Measurements from ENCODE around the gene LRRK1. TPM values are rescaled to one million over a fixed set of nuclear protein-coding genes. Genes with fewer than 3 reads are reported as not detected.

LRRK1 gene
- total RNA-seq, 1 experiment from 2014 or later, result 7.6 TPM

GRCh38 chr15:101099183-101099582 lies 180.0 kb downstream of the LRRK1 start:
- peaks cover 22% of the 10 kb centered on the region for H3K9me3 Mint-ChIP-seq
- H3K27me3 Mint-ChIP-seq (ENCODE audit: low read depth), result peaks cover 2% of the 10 kb centered on the region; the same call in 1 of the 2 replicates
- H3K27ac Mint-ChIP-seq, result no peak overlapping the region
- DNase-seq (ENCODE audit: low spot score) (no peak), ATAC-seq (no peak)
- H3K4me3 Mint-ChIP-seq, result no peak overlapping the region
- peaks cover 9% of the 10 kb centered on the region; the same call in 1 of the 2 replicates for H3K36me3 Mint-ChIP-seq
- ChIA-PET CTCF (no interaction called here), POLR2A (no interaction called here)
- TF ChIP-seq NR3C1 (CRISPR knock-in tag; conservative IDR thresholded peaks at IDR 0.05; ENCODE audit: low read depth) (no peak), EMX1 (CRISPR knock-in tag; IDR thresholded peaks at IDR 0.05) (no peak), PRRX2 (CRISPR knock-in tag; IDR thresholded peaks at IDR 0.05) (no peak), ATF3 (CRISPR knock-in tag; conservative IDR thresholded peaks at IDR 0.05) (no peak), ZNF138 (CRISPR knock-in tag; conservative IDR thresholded peaks at IDR 0.05) (no peak), TP53 (CRISPR knock-in tag; IDR thresholded peaks at IDR 0.05) (no peak), FOXK1 (CRISPR knock-in tag; IDR thresholded peaks at IDR 0.05) (no peak), FOXP1 (CRISPR knock-in tag; IDR thresholded peaks at IDR 0.05; ENCODE audit: borderline replicate concordance) (no peak), ZNF219 (CRISPR knock-in tag; IDR thresholded peaks at IDR 0.05; ENCODE audit: borderline replicate concordance) (no peak), ZNF232 (CRISPR knock-in tag; IDR thresholded peaks at IDR 0.05) (no peak), ZNF423 (CRISPR knock-in tag; IDR thresholded peaks at IDR 0.05) (no peak), IRF2 (CRISPR knock-in tag; IDR thresholded peaks at IDR 0.05; ENCODE audit: borderline replicate concordance, low read depth) (no peak), NFYB (CRISPR knock-in tag; conservative IDR thresholded peaks at IDR 0.05; ENCODE audit: low read depth) (no peak), SP1 (CRISPR knock-in tag; conservative IDR thresholded peaks at IDR 0.05) (no peak), NFATC4 (CRISPR knock-in tag; IDR thresholded peaks at IDR 0.05) (no peak)
- TF ChIP-seq, protein P1, sequence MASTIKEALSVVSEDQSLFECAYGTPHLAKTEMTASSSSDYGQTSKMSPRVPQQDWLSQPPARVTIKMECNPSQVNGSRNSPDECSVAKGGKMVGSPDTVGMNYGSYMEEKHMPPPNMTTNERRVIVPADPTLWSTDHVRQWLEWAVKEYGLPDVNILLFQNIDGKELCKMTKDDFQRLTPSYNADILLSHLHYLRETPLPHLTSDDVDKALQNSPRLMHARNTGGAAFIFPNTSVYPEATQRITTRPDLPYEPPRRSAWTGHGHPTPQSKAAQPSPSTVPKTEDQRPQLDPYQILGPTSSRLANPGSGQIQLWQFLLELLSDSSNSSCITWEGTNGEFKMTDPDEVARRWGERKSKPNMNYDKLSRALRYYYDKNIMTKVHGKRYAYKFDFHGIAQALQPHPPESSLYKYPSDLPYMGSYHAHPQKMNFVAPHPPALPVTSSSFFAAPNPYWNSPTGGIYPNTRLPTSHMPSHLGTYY (CRISPR knock-in tag; IDR thresholded peaks at IDR 0.05), result no peak
- TF ChIP-seq, protein P2, sequence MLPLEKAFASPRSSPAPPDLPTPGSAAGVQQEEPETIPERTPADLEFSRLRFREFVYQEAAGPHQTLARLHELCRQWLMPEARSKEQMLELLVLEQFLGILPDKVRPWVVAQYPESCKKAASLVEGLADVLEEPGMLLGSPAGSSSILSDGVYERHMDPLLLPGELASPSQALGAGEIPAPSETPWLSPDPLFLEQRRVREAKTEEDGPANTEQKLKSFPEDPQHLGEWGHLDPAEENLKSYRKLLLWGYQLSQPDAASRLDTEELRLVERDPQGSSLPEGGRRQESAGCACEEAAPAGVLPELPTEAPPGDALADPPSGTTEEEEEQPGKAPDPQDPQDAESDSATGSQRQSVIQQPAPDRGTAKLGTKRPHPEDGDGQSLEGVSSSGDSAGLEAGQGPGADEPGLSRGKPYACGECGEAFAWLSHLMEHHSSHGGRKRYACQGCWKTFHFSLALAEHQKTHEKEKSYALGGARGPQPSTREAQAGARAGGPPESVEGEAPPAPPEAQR (CRISPR knock-in tag; IDR thresholded peaks at IDR 0.05), result no peak
- H3K4me1 Mint-ChIP-seq, result no peaks in the 10 kb centered on the region

GRCh38 chr15:101100118-101100517 lies 181.0 kb downstream of the LRRK1 start:
- ATAC-seq (no peak), DNase-seq (ENCODE audit: low spot score) (no peak)
- Mint-ChIP-seq H3K9me3 (peaks cover 18% of the 10 kb centered on the region), H3K36me3 (peaks cover 9% of the 10 kb centered on the region; the same call in 1 of the 2 replicates), H3K4me1 (peaks cover 2% of the 10 kb centered on the region), H3K4me3 (no peak overlapping the region), H3K27me3 (ENCODE audit: low read depth) (peaks cover 2% of the 10 kb centered on the region; the same call in 1 of the 2 replicates), H3K27ac (no peak overlapping the region)
- POLR2A ChIA-PET, result no interaction called here
- CTCF ChIA-PET, result interaction anchor here (0.8 to 1.7 kb wide), 7 partner anchors 12 to 170 kb away, joined by 3 to 7 read pairs (median 4); no protein-coding TSS in a partner anchor
- TF ChIP-seq ZNF219 (CRISPR knock-in tag; IDR thresholded peaks at IDR 0.05; ENCODE audit: borderline replicate concordance) (no peak), ZNF396 (CRISPR knock-in tag; IDR thresholded peaks at IDR 0.05; ENCODE audit: borderline replicate concordance) (no peak)

DNA sequence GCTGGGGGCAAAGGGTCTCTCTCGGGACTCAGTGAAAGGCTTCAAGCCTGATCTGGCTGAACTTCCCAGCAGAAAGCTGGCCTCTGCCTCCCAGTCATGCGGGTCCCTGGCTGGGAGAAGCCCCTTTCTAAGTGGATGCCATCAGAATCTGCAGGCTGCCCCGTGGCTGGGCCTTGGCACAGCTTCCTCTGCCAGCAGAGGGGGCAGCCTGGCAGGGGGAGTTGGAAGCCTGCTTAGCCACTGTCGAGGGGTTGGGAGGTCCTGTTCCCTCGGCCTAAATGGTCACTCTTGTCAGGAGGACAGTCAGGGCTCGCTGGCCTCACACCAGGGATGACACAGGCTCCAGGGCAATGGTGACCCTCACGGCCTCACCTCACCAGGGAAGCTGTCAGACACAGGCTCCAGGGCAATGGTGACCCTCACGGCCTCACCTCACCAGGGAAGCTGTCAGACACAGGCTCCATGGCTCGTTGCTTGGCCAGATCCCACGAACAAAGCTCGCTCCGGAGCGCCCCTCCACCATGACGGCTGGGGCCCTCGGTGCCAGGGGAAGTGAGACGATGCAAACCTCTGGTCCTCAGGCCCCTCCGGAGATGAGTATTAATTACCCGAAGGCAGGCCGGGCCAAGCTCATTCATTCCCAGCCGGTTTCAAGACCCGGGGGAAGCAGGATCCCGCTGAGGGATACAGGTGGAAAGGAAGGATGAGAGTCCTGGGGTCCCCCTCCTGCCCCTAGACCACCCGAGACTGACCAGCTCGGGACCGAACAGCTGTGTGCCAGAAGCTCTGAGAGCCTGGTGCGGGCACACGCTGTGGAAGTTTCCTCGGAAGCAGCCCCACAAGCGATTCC lies 181.7 kb downstream of the LRRK1 start:
- peaks cover 2% of the 10 kb centered on the region; the same call in 1 of the 2 replicates for H3K27me3 Mint-ChIP-seq (ENCODE audit: low read depth)
- ChIA-PET POLR2A (no interaction called here), CTCF (interaction anchor here (0.8 to 1.9 kb wide), 10 partner anchors 10 to 169 kb away, joined by 3 to 7 read pairs (median 4); no protein-coding TSS in a partner anchor)
- ATAC-seq (no peak), DNase-seq (ENCODE audit: low spot score) (no peak)
- peaks cover 9% of the 10 kb centered on the region for H3K4me1 Mint-ChIP-seq
- H3K36me3 Mint-ChIP-seq, result peaks cover 9% of the 10 kb centered on the region; the same call in 1 of the 2 replicates
- peaks cover 18% of the 10 kb centered on the region for H3K9me3 Mint-ChIP-seq
- H3K4me3 Mint-ChIP-seq, result no peak overlapping the region
- no peak overlapping the region for H3K27ac Mint-ChIP-seq
- TF ChIP-seq, protein P3, sequence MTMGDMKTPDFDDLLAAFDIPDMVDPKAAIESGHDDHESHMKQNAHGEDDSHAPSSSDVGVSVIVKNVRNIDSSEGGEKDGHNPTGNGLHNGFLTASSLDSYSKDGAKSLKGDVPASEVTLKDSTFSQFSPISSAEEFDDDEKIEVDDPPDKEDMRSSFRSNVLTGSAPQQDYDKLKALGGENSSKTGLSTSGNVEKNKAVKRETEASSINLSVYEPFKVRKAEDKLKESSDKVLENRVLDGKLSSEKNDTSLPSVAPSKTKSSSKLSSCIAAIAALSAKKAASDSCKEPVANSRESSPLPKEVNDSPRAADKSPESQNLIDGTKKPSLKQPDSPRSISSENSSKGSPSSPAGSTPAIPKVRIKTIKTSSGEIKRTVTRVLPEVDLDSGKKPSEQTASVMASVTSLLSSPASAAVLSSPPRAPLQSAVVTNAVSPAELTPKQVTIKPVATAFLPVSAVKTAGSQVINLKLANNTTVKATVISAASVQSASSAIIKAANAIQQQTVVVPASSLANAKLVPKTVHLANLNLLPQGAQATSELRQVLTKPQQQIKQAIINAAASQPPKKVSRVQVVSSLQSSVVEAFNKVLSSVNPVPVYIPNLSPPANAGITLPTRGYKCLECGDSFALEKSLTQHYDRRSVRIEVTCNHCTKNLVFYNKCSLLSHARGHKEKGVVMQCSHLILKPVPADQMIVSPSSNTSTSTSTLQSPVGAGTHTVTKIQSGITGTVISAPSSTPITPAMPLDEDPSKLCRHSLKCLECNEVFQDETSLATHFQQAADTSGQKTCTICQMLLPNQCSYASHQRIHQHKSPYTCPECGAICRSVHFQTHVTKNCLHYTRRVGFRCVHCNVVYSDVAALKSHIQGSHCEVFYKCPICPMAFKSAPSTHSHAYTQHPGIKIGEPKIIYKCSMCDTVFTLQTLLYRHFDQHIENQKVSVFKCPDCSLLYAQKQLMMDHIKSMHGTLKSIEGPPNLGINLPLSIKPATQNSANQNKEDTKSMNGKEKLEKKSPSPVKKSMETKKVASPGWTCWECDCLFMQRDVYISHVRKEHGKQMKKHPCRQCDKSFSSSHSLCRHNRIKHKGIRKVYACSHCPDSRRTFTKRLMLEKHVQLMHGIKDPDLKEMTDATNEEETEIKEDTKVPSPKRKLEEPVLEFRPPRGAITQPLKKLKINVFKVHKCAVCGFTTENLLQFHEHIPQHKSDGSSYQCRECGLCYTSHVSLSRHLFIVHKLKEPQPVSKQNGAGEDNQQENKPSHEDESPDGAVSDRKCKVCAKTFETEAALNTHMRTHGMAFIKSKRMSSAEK (CRISPR knock-in tag; IDR thresholded peaks at IDR 0.05; ENCODE audit: borderline replicate concordance), result no peak
- TF ChIP-seq ZNF671 (CRISPR knock-in tag; IDR thresholded peaks at IDR 0.05) (no peak), ZNF121 (CRISPR knock-in tag; IDR thresholded peaks at IDR 0.05) (no peak), HMGXB4 (CRISPR knock-in tag; IDR thresholded peaks at IDR 0.05) (no peak), HMGA2 (CRISPR knock-in tag; IDR thresholded peaks at IDR 0.05) (no peak)

All from WTC11 (cell line).